Neuronal stem cell (in vitro differentiated cells): ENCODE results near the gene MPIG6B.

Source experiments
- DNase-seq: peaks from one replicate; pipeline ENCODE4 v3.0.0-alpha.2; 2013; ENCODE audit warnings: low spot score
- H2AFZ ChIP-seq: one replicate; pipeline ENCODE4 v1.6.1; 2013; ENCODE audit warnings: mild to moderate bottlenecking, low read length, inconsistent platforms
- H2AK5ac ChIP-seq: 2 replicates; pipeline ENCODE4 v1.6.1; 2013; ENCODE audit warnings: low read depth, mild to moderate bottlenecking, inconsistent platforms, low read length, moderate library complexity, mixed read lengths
- H2BK120ac ChIP-seq: 2 replicates; pipeline ENCODE4 v1.6.1; 2013; ENCODE audit warnings: low read depth, mild to moderate bottlenecking, inconsistent platforms, low read length, moderate library complexity, mixed read lengths
- H2BK12ac ChIP-seq: one replicate; pipeline ENCODE4 v1.6.1; 2013; ENCODE audit warnings: low read length, inconsistent platforms
- H2BK15ac ChIP-seq: 2 replicates; pipeline ENCODE4 v1.6.1; 2013; ENCODE audit warnings: mild to moderate bottlenecking, low read length, inconsistent platforms, mixed read lengths
- H2BK5ac ChIP-seq: one replicate; pipeline ENCODE4 v1.6.1; 2013; ENCODE audit warnings: inconsistent platforms, mild to moderate bottlenecking, low read length, moderate library complexity
- H3K14ac ChIP-seq: one replicate; pipeline ENCODE4 v1.6.1; 2013; ENCODE audit warnings: low read length, inconsistent platforms
- H3K18ac ChIP-seq: 2 replicates; pipeline ENCODE4 v1.6.1; 2013; ENCODE audit warnings: low read length, inconsistent platforms
- H3K23ac ChIP-seq: 2 replicates; pipeline ENCODE4 v1.6.1; 2013; ENCODE audit warnings: low read depth, mild to moderate bottlenecking, mixed read lengths, low read length, inconsistent platforms; ENCODE audit not compliant: poor library complexity
- H3K27ac ChIP-seq: replicated peaks from 3 replicates; pipeline ENCODE4 v1.5.1; 2013; ENCODE audit warnings: low read length, inconsistent platforms
- H3K27me3 ChIP-seq, 3 experiments: 2 replicates each; pipeline ENCODE4 v1.6.1; 2013; ENCODE audit warnings: low read length in 3 of 3, mild to moderate bottlenecking in 2 of 3, inconsistent platforms in 1 of 3, low read depth in 1 of 3, mixed read lengths in 1 of 3, moderate library complexity in 1 of 3; ENCODE audit not compliant: control insufficient read depth in 3 of 3, insufficient read depth in 3 of 3
- H3K36me3 ChIP-seq, 2 donors: replicated peaks in 1 of 2; 2 replicates each; pipeline ENCODE4 v1.6.1; 2013; ENCODE audit warnings: low read length in 2 of 2; ENCODE audit not compliant: control insufficient read depth in 2 of 2, insufficient read depth in 2 of 2
- H3K4ac ChIP-seq: 2 replicates; pipeline ENCODE4 v1.6.1; 2013; ENCODE audit warnings: inconsistent platforms, mild to moderate bottlenecking, low read length, moderate library complexity
- H3K4me1 ChIP-seq, 2 donors: 1 replicate in 1 of 2; 2 replicates in 1 of 2; pipeline ENCODE4 v1.6.1; 2013; ENCODE audit warnings: low read length in 2 of 2, low read depth in 1 of 2; ENCODE audit not compliant: control insufficient read depth in 2 of 2, insufficient read depth in 1 of 2
- H3K4me2 ChIP-seq: one replicate; pipeline ENCODE4 v1.6.1; 2013; ENCODE audit warnings: mild to moderate bottlenecking, low read length, inconsistent platforms; ENCODE audit not compliant: insufficient read depth, poor library complexity, severe bottlenecking
- H3K4me3 ChIP-seq, 2 donors: 2 replicates each; pipeline ENCODE4 v1.5.1; 2013; ENCODE audit warnings: low read length in 2 of 2, mild to moderate bottlenecking in 2 of 2, inconsistent platforms in 1 of 2, moderate library complexity in 1 of 2
- H3K79me1 ChIP-seq: one replicate; pipeline ENCODE4 v1.6.1; 2013; ENCODE audit warnings: low read depth, mild to moderate bottlenecking, inconsistent platforms, low read length, moderate library complexity
- H3K9ac ChIP-seq: one replicate; pipeline ENCODE4 v1.6.1; 2013; ENCODE audit warnings: mild to moderate bottlenecking, low read depth, low read length, inconsistent platforms; ENCODE audit not compliant: poor library complexity
- H3K9me3 ChIP-seq, 2 donors: replicated peaks in 1 of 2; 2 replicates each; pipeline versions ENCODE3 to v1.6.1; 2013; ENCODE audit warnings: low read length in 2 of 2, mild to moderate bottlenecking in 2 of 2, inconsistent platforms in 1 of 2, low read depth in 1 of 2, mixed read lengths in 1 of 2, moderate library complexity in 1 of 2; ENCODE audit not compliant: control insufficient read depth in 2 of 2, insufficient read depth in 1 of 2
- H4K8ac ChIP-seq: one replicate; pipeline ENCODE4 v1.6.1; 2013; ENCODE audit warnings: low read depth, mild to moderate bottlenecking, inconsistent platforms, low read length, moderate library complexity
- H4K91ac ChIP-seq: one replicate; pipeline ENCODE4 v1.6.1; 2013; ENCODE audit warnings: low read length, low read depth, mild to moderate bottlenecking, inconsistent platforms; ENCODE audit not compliant: poor library complexity
- WGBS, 2 donors: extraction: QIAGEN DNeasy Blood & Tissue Kit; methylation state at CpG; one replicate each; pipeline ENCODE4 v1.1.7; 2013; ENCODE audit warnings: missing lambda C conversion rate in 2 of 2, mixed read lengths in 1 of 2; ENCODE audit not compliant: insufficient read length in 2 of 2, insufficient replicate concordance in 1 of 2; ENCODE audit errors: extremely low coverage in 2 of 2; 5-methylcytosine and 5-hydroxymethylcytosine counted together

MPIG6B gene

DNA sequence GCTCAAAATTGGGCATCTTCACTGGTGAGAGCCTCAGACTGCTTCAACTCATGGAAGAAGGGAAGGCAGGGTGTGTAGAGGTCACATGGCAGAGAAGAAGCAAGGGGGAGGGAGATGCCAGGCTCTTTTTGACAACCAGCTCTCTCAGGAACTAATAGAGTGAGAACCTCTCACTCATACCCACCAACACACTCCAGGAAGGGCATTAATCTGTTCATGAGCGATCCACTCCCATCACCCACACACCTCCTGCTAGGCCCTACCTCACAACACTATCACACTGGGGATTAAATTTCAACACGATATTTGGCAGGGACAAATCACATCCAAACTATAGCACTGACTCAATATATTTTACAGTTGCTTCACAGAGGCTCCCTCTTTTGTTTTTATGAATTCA, 18.6 kb downstream of the MPIG6B start:
- Histone ChIP-seq H3K27ac (no peak overlapping the region), H3K36me3 (peaks cover 7 to 51% of the 10 kb centered on the region in 2 donors), H2BK120ac (no peak overlapping the region), H3K9me3 (no peaks in the 10 kb centered on the region), H4K8ac (no peak overlapping the region), H2BK15ac (no peak overlapping the region), H3K9ac (no peak overlapping the region), H3K79me1 (peaks cover 1% of the 10 kb centered on the region), H2BK12ac (no peak overlapping the region), H3K18ac (no peak overlapping the region), H3K4me1 (peaks cover 22 to 26% of the 10 kb centered on the region in 2 donors), H2AFZ (no peak overlapping the region), H3K27me3 (no peaks in the 10 kb centered on the region), H2BK5ac (no peak overlapping the region), H3K4me3 (no peak overlapping the region), H3K4me2 (no peak overlapping the region), H4K91ac (peak overlapping the region; percentile 19), H3K14ac (no peak overlapping the region), H2AK5ac (no peak overlapping the region), H3K4ac (no peak overlapping the region), H3K23ac (no peak overlapping the region)
- DNase-seq: no peak
- no CpG with 5 or more reads among the region's 2 CpGs for WGBS, 2 donors

DNA sequence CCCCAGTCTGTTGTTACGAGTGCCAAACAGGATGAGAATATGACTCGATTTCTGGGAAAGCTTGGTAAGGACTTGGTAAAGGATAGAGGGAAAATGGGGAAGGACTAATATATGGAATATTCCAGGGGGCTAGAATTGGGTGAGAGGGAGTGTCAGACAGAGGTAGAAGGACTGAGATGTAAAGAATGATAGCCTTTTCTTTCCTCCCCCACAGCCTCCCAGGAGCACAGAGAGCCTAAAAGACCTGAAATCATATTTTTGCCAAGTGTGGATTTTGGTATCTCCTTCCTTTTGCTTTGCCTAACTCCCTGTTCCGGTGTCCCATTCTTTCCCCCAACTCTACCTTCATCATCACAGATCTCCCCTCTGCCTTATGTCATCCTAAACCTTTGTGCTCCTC, 19.7 kb downstream of the MPIG6B start:
- Histone ChIP-seq H3K4ac (no peak overlapping the region), H4K91ac (no peak overlapping the region), H2BK15ac (no peak overlapping the region), H3K4me1 (peaks cover 16 to 22% of the 10 kb centered on the region in 2 donors), H2AFZ (no peak overlapping the region), H4K8ac (no peak overlapping the region), H2BK5ac (no peak overlapping the region), H3K4me3 (no peak overlapping the region), H3K27me3 (no peaks in the 10 kb centered on the region), H2BK120ac (no peak overlapping the region), H2BK12ac (peak overlapping the region; percentile 18), H3K14ac (no peak overlapping the region), H3K79me1 (no peaks in the 10 kb centered on the region), H3K9ac (peak overlapping the region; percentile 13), H3K4me2 (no peak overlapping the region), H3K18ac (no peak overlapping the region), H3K9me3 (no peaks in the 10 kb centered on the region), H3K36me3 (peaks cover 12 to 62% of the 10 kb centered on the region in 2 donors), H2AK5ac (no peak overlapping the region), H3K27ac (no peak overlapping the region), H3K23ac (no peak overlapping the region)
- WGBS, 2 donors: no CpG with 5 or more reads among the region's 3 CpGs
- DNase-seq: no peak

DNA sequence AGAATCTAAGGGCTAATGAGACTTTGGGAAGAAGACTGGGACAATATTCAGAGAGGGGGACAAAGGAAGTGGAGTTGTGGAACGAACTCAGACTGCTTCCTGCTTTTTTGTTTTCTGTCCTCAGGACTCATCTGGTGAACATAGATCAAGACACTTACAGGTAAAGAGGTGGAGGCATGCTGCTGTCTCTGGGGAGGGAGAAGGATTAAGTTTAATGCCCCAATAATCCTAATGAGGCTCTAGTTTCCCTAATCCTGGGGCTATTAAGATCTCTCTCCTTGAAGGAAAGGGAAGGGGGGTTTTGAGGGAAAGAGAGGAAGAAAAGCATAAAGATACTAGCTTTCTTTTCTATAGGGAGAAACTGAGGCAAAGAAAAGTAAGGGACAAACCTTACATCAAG, 21.2 kb downstream of the MPIG6B start:
- H3K36me3 ChIP-seq: peaks cover 13 to 73% of the 10 kb centered on the region in 2 donors
- no peak overlapping the region for H2BK120ac ChIP-seq
- no peak overlapping the region for H2BK15ac ChIP-seq
- H3K23ac ChIP-seq: no peak overlapping the region
- no peak overlapping the region for H3K14ac ChIP-seq
- H3K4me3 ChIP-seq: no peak overlapping the region
- H2AFZ ChIP-seq: no peak overlapping the region
- WGBS, 2 donors: no CpG with 5 or more reads among the region's 1 CpG
- H2BK12ac ChIP-seq: no peak overlapping the region
- no peak overlapping the region for H2AK5ac ChIP-seq
- no peak for DNase-seq
- H3K4ac ChIP-seq: no peak overlapping the region
- no peak overlapping the region for H3K27ac ChIP-seq
- H3K4me1 ChIP-seq: peaks cover 2 to 8% of the 10 kb centered on the region in 2 donors
- no peak overlapping the region for H3K18ac ChIP-seq
- no peak overlapping the region for H4K91ac ChIP-seq
- no peak overlapping the region for H3K9ac ChIP-seq
- H2BK5ac ChIP-seq: no peak overlapping the region
- H3K27me3 ChIP-seq: no peaks in the 10 kb centered on the region
- no peaks in the 10 kb centered on the region for H3K79me1 ChIP-seq
- no peak overlapping the region for H4K8ac ChIP-seq
- H3K9me3 ChIP-seq: no peaks in the 10 kb centered on the region
- H3K4me2 ChIP-seq: no peak overlapping the region

DNA sequence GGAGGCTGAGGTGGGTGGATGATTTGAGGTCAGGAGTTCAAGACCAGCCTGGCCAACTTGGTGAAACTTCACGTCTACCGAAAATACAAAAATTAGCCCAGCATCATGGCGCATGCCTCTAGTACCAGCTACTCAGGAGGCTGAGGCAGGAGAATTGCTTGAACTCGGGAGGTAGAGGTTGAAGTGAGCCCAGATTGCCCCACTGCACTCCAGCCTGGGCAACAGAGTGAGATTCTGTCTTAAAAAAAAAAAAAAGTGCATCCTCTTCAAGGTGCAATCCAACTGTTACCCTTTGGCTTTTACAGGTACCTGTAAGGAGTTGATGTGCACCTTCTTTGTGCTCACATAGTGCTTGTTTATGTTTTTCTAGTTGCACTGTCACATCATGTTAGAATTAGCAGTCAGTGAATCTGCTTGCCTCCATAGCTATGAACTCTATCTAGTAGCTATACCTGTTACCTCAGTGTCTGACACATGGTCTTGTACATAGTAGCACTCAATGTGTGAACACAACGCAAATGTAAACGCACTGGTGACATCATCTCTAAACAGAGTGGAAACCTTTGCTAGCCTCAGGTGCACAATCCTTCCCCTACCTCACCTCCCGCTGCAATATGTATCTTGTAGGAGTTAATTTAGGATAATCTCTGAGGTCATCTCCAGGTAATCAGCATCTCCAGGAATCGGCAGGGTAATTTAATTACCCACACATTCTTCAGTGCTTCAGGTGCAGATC, 26.3 kb downstream of the MPIG6B start:
- H3K79me1 ChIP-seq: no peaks in the 10 kb centered on the region
- no peak overlapping the region for H3K9ac ChIP-seq
- no peak overlapping the region for H2BK120ac ChIP-seq
- no CpG with 5 or more reads among the region's 8 CpGs for WGBS, 2 donors
- no peak overlapping the region for H2BK15ac ChIP-seq
- no peak overlapping the region for H3K4ac ChIP-seq
- no peak overlapping the region for H3K27ac ChIP-seq
- no peak overlapping the region for H4K91ac ChIP-seq
- H2BK5ac ChIP-seq: no peak overlapping the region
- peaks cover 0 to 3% of the 10 kb centered on the region in 2 donors for H3K4me1 ChIP-seq
- no peaks in the 10 kb centered on the region for H3K27me3 ChIP-seq
- no peak overlapping the region for H3K23ac ChIP-seq
- H2AFZ ChIP-seq: no peak overlapping the region
- no peak overlapping the region for H2AK5ac ChIP-seq
- H3K4me2 ChIP-seq: no peak overlapping the region
- H3K14ac ChIP-seq: no peak overlapping the region
- peaks cover 6 to 61% of the 10 kb centered on the region in 2 donors for H3K36me3 ChIP-seq
- DNase-seq: no peak
- no peaks in the 10 kb centered on the region for H3K9me3 ChIP-seq
- no peak overlapping the region for H3K18ac ChIP-seq
- H4K8ac ChIP-seq: no peak overlapping the region
- H3K4me3 ChIP-seq: no peak overlapping the region
- no peak overlapping the region for H2BK12ac ChIP-seq
